ENCODE data around the gene CDC20. TPM values are rescaled to one million over a fixed set of nuclear protein-coding genes. Genes with fewer than 3 reads are reported as not detected.

Gene CDC20
- total and polyA plus RNA-seq, 4 donors = 0.36 to 1.1 (median 0.84) TPM

DNA sequence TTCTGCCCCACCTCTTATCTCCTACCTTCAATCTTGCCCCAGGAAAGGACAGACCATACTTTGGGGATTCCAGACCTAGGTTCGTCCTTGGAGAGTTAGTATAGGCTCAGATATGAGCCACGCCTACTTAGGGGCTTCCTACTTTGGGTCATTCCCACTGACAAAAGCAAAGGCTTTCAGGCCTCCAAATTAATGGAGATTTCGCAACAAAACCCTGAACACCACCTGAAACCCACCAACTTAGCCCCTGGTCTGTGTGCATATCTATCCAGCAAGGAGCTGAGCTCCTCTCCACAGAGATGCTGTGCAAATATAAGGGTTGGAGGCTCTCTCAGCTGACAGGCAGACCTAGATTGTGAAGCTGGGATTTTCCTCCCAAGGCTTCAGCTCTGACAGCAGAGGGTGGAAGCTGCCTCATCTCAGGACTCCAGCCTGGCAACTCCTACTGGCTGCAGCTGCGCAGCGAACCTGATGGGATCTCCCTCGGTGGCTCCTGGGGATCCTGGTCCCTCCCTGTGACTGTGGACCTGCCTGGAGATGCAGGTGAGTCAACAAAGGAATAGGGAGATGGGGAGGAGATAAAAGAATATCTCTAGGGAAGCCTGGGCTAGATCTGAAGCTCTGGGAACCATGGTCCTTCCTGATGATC is 19.1 kb upstream of the CDC20 start:
- H3K36me3 ChIP-seq (ENCODE audit: control insufficient read depth in 1 of 2, insufficient read depth in 2 of 2, low read length in 1 of 2) = no peaks in the 10 kb centered on the region
- WGBS, 2 donors = 92 to 96% methylated on average over 6 of the region's 6 CpGs
- DNase-seq (peak in 1 of 2 donors; percentile 41), ATAC-seq (ENCODE audit: low FRiP score) (no peak)
- H3K27ac ChIP-seq (ENCODE audit: low read depth in 1 of 2, low read length in 2 of 2) = no peak overlapping the region
- H3K27me3 ChIP-seq (ENCODE audit: control insufficient read depth in 1 of 2, insufficient read depth in 2 of 2, low read length in 1 of 2) = no peaks in the 10 kb centered on the region
- no peaks in the 10 kb centered on the region for H3K4me1 ChIP-seq (ENCODE audit: control insufficient read depth in 1 of 2, insufficient read depth in 2 of 2, low read length in 2 of 2)
- no peak overlapping the region for H3K4me3 ChIP-seq (ENCODE audit: low read length in 2 of 2)
- intact Hi-C loops (cut with DNase I) = no loop called here
- H3K9me3 ChIP-seq (ENCODE audit: control insufficient read depth, low read length) = no peaks in the 10 kb centered on the region

DNA sequence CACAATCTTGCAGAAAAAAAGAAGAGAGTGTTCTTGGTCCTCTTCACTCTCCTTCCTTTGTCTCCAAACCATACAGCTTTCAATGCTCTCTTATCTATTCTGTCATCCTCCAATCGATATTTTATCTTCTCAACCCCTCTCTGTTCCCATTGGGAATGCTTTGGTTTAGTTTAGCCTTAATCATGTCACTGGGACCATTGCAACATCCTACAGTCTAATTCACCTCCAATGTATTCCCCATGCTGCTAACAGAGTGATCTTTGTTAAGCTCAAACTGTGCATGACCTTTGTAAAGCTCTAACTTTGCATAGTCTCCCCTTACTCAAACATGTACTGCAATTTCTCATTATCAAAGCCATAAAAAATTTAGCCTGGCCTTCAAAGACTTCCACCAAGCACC is 18.2 kb upstream of the CDC20 start:
- intact Hi-C loops (cut with DNase I) = no loop called here
- no peak overlapping the region for H3K4me3 ChIP-seq (ENCODE audit: low read length in 2 of 2)
- ATAC-seq (ENCODE audit: low FRiP score) (no peak), DNase-seq (no peak)
- WGBS, 2 donors = 73 to 79% methylated on average over 1 of the region's 1 CpG
- no peaks in the 10 kb centered on the region for H3K27me3 ChIP-seq (ENCODE audit: control insufficient read depth in 1 of 2, insufficient read depth in 2 of 2, low read length in 1 of 2)
- no peaks in the 10 kb centered on the region for H3K36me3 ChIP-seq (ENCODE audit: control insufficient read depth in 1 of 2, insufficient read depth in 2 of 2, low read length in 1 of 2)
- no peak overlapping the region for H3K27ac ChIP-seq (ENCODE audit: low read depth in 1 of 2, low read length in 2 of 2)
- H3K9me3 ChIP-seq (ENCODE audit: control insufficient read depth, low read length) = no peaks in the 10 kb centered on the region
- H3K4me1 ChIP-seq (ENCODE audit: control insufficient read depth in 1 of 2, insufficient read depth in 2 of 2, low read length in 2 of 2) = no peaks in the 10 kb centered on the region

DNA sequence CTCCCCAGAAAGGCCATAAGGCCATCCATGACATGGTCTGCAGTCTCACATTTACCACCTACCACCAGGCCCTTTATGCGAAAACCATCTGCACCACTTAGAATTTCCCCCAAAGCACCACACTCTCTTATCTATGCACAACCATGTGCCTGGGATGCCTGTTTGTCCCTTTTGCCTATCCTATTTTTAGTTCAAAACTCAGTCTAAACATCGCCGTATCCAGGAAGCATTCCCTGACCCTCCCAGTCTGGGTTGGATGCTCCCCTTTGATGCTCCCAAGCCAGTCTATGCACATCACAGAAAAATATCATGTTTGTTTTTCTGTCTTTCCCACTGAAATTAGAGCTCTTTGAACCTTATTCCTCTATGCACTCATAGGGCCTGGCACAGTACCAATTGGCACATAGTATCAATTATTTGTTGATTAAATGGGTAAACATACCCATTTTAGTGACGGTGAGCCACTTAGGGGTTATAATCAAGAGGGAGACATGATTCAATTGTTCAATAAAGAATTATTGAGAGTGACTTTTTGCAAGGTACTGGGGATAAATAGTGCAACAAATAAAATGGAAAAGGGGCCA is 14.4 kb upstream of the CDC20 start:
- peak in 1 of 2 donors; percentile 0 for DNase-seq
- Histone ChIP-seq H3K9me3 (ENCODE audit: control insufficient read depth, low read length) (no peaks in the 10 kb centered on the region), H3K4me3 (ENCODE audit: low read length in 2 of 2) (no peak overlapping the region), H3K27me3 (ENCODE audit: control insufficient read depth in 1 of 2, insufficient read depth in 2 of 2, low read length in 1 of 2) (no peaks in the 10 kb centered on the region), H3K4me1 (ENCODE audit: control insufficient read depth in 1 of 2, insufficient read depth in 2 of 2, low read length in 2 of 2) (no peaks in the 10 kb centered on the region), H3K36me3 (ENCODE audit: control insufficient read depth in 1 of 2, insufficient read depth in 2 of 2, low read length in 1 of 2) (no peaks in the 10 kb centered on the region), H3K27ac (ENCODE audit: low read depth in 1 of 2, low read length in 2 of 2) (no peak overlapping the region)
- WGBS, 2 donors = 46 to 57% methylated on average over 4 of the region's 4 CpGs
- ATAC-seq (ENCODE audit: low FRiP score) = no peak
- intact Hi-C loops (cut with DNase I) = no loop called here

- ATAC-seq (ENCODE audit: low FRiP score) (no peak), DNase-seq (peak in 1 of 2 donors; percentile 2)
- Histone ChIP-seq H3K9me3 (ENCODE audit: control insufficient read depth, low read length) (no peaks in the 10 kb centered on the region), H3K4me3 (ENCODE audit: low read length in 2 of 2) (no peak overlapping the region), H3K27ac (ENCODE audit: low read depth in 1 of 2, low read length in 2 of 2) (no peak overlapping the region), H3K36me3 (ENCODE audit: control insufficient read depth in 1 of 2, insufficient read depth in 2 of 2, low read length in 1 of 2) (no peaks in the 10 kb centered on the region), H3K4me1 (ENCODE audit: control insufficient read depth in 1 of 2, insufficient read depth in 2 of 2, low read length in 2 of 2) (no peaks in the 10 kb centered on the region), H3K27me3 (ENCODE audit: control insufficient read depth in 1 of 2, insufficient read depth in 2 of 2, low read length in 1 of 2) (no peaks in the 10 kb centered on the region)
- intact Hi-C loops (cut with DNase I) = no loop called here
- 46 to 50% methylated on average over 3 of the region's 3 CpGs for WGBS, 2 donors
Measured at GRCh38 chr1:43345120-43345519, 13.7 kb upstream of the CDC20 start.

DNA sequence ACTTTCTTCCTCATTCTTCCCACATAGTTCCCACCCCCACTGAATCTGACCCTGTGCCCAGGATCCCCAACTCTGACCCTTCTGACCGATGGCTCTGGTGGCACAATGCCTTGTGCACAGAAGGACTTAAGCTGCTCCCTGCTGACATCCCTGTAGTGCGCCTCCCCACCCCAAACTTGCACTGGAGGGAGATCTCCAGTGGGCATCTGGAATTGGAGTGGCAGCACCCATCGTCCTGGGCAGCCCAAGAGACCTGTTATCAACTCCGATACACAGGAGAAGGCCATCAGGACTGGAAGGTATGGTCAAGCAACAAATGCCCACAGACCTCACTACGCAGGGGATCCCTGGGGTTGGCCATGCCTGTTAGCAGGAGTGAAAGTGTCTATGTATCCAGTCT is 12.1 kb upstream of the CDC20 start:
- 87% methylated on average over 5 of the region's 5 CpGs for WGBS, 2 donors
- H3K4me3 ChIP-seq (ENCODE audit: low read length in 2 of 2) = no peak overlapping the region
- intact Hi-C loops (cut with DNase I) = no loop called here
- H3K27me3 ChIP-seq (ENCODE audit: control insufficient read depth in 1 of 2, insufficient read depth in 2 of 2, low read length in 1 of 2) = no peaks in the 10 kb centered on the region
- H3K27ac ChIP-seq (ENCODE audit: low read depth in 1 of 2, low read length in 2 of 2) = no peak overlapping the region
- no peaks in the 10 kb centered on the region for H3K9me3 ChIP-seq (ENCODE audit: control insufficient read depth, low read length)
- no peaks in the 10 kb centered on the region for H3K4me1 ChIP-seq (ENCODE audit: control insufficient read depth in 1 of 2, insufficient read depth in 2 of 2, low read length in 2 of 2)
- no peaks in the 10 kb centered on the region for H3K36me3 ChIP-seq (ENCODE audit: control insufficient read depth in 1 of 2, insufficient read depth in 2 of 2, low read length in 1 of 2)
- ATAC-seq (ENCODE audit: low FRiP score) (no peak), DNase-seq (peak in 1 of 2 donors; percentile 49)

- 6 to 11% methylated on average over 22 of the region's 22 CpGs for WGBS, 2 donors
- intact Hi-C loops (cut with DNase I) = no loop called here
- no peaks in the 10 kb centered on the region for H3K27me3 ChIP-seq (ENCODE audit: control insufficient read depth in 1 of 2, insufficient read depth in 2 of 2, low read length in 1 of 2)
- no peaks in the 10 kb centered on the region for H3K9me3 ChIP-seq (ENCODE audit: control insufficient read depth, low read length)
- no peak for DNase-seq
- no peaks in the 10 kb centered on the region for H3K4me1 ChIP-seq (ENCODE audit: control insufficient read depth in 1 of 2, insufficient read depth in 2 of 2, low read length in 2 of 2)
- no peaks in the 10 kb centered on the region for H3K36me3 ChIP-seq (ENCODE audit: control insufficient read depth in 1 of 2, insufficient read depth in 2 of 2, low read length in 1 of 2)
- H3K4me3 ChIP-seq (ENCODE audit: low read length in 2 of 2) = peak overlapping the region; percentile 10 to 31
- H3K27ac ChIP-seq (ENCODE audit: low read depth in 1 of 2, low read length in 2 of 2) = peak overlapping the region in 1 of 2 donors; percentile 66
- peak; percentile 55 for ATAC-seq (ENCODE audit: low FRiP score)
Measured at GRCh38 chr1:43348343-43348808, 10.4 kb upstream of the CDC20 start.

DNA sequence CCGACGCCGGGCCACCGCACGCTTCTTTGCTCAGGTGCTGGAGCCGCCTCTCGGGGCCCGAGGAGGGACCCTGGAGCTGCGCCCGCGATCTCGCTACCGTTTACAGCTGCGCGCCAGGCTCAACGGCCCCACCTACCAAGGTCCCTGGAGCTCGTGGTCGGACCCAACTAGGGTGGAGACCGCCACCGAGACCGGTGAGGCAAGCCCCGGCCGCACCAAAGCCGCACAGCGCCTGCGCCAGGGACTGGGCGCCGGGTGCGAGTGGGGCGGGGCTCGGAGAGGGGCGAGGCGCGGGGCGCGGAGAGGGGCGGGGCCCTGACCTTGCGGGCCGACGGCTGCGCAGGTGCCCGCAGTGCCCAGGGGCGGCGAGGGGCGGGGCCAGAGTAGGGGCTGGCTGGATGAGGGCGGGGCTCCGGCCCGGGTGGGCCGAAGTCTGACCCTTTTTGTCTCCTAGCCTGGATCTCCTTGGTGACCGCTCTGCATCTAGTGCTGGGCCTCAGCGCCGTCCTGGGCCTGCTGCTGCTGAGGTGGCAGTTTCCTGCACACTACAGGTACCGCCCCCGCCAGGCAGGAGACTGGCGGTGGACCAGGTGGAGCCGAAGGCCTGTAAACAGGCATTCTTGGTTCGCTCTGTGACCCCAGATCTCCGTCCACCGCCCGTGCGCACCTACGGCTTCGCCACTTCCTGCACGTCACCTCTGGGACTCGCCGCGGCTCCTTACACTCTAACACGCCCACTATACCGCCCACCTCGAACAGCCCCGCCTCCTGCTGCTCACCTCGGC is 9.8 kb upstream of the CDC20 start:
- WGBS, 2 donors = 3 to 5% methylated on average over 66 to 72 of the region's 72 CpGs
- ATAC-seq (ENCODE audit: low FRiP score) = peak; percentile 91
- DNase-seq = peak; percentile 88 to 90
- Histone ChIP-seq H3K27me3 (ENCODE audit: control insufficient read depth in 1 of 2, insufficient read depth in 2 of 2, low read length in 1 of 2) (no peaks in the 10 kb centered on the region), H3K9me3 (ENCODE audit: control insufficient read depth, low read length) (no peaks in the 10 kb centered on the region), H3K36me3 (ENCODE audit: control insufficient read depth in 1 of 2, insufficient read depth in 2 of 2, low read length in 1 of 2) (no peaks in the 10 kb centered on the region), H3K27ac (ENCODE audit: low read depth in 1 of 2, low read length in 2 of 2) (peak overlapping the region in 1 of 2 donors; percentile 71), H3K4me3 (ENCODE audit: low read length in 2 of 2) (peak overlapping the region; percentile 10 to 31), H3K4me1 (ENCODE audit: control insufficient read depth in 1 of 2, insufficient read depth in 2 of 2, low read length in 2 of 2) (no peaks in the 10 kb centered on the region)
- intact Hi-C loops (cut with DNase I) = no loop called here

DNA sequence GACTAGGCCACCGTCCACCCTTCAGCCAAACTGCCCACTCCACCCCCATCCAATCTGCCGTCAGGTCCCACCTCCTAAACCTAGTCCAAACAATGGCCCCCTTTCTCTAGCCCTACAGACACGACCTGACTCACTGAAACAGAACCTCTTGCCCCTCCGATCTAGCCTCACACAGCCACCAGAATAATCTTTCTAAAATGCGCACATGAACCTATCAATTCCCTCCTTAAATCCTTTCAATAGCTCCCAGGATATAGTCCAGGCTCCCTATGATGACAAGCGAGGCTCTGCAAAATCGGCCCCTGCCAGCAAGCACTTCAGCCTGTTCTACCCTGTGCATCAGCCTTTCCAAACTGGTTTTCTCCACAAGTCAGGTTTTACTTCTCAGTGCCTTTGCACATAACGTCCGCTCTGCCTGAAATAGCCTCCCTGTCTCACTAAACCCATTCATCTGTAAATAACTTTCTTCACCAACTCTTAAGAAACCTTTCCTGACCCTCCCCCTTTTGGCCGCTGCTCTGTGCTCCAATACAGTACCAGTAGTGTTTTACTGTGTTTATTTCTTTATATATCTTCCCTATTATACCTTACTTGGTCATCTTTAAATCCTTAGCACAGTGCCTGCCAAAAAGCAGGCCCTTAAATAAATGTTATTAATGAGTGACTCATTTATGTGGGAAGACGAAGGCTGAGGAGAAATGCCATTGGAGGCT is 9.0 kb upstream of the CDC20 start:
- Histone ChIP-seq H3K4me3 (ENCODE audit: low read length in 2 of 2) (no peak overlapping the region), H3K4me1 (ENCODE audit: control insufficient read depth in 1 of 2, insufficient read depth in 2 of 2, low read length in 2 of 2) (no peaks in the 10 kb centered on the region), H3K9me3 (ENCODE audit: control insufficient read depth, low read length) (no peaks in the 10 kb centered on the region), H3K36me3 (ENCODE audit: control insufficient read depth in 1 of 2, insufficient read depth in 2 of 2, low read length in 1 of 2) (no peaks in the 10 kb centered on the region), H3K27me3 (ENCODE audit: control insufficient read depth in 1 of 2, insufficient read depth in 2 of 2, low read length in 1 of 2) (no peaks in the 10 kb centered on the region), H3K27ac (ENCODE audit: low read depth in 1 of 2, low read length in 2 of 2) (peak overlapping the region; percentile 23 to 71)
- DNase-seq = no peak
- WGBS, 2 donors = 23 to 24% methylated on average over 11 of the region's 11 CpGs
- intact Hi-C loops (cut with DNase I) = no loop called here
- ATAC-seq (ENCODE audit: low FRiP score) = peak; percentile 1

Data from aorta (tissue), 5 donors.